Chondrocyte (in vitro differentiated cells): ENCODE data around the gene DLG2. TPM values are rescaled to one million over a fixed set of nuclear protein-coding genes. Genes with fewer than 3 reads are reported as not detected.

Source experiments
- DNase-seq: peaks from one replicate; pipeline ENCODE4 v3.0.0; 2021; ENCODE audit warnings: mixed read lengths, low spot score
- H3K27ac Mint-ChIP-seq: one replicate; pipeline ENCODE4 v1.8.0; 2021; ENCODE audit warnings: mild to moderate bottlenecking, moderate library complexity, mixed read lengths; ENCODE audit not compliant: unreplicated experiment
- H3K27me3 Mint-ChIP-seq: 2 replicates; pipeline ENCODE4 v1.8.0; 2021; ENCODE audit warnings: low read depth, mixed read lengths
- H3K36me3 Mint-ChIP-seq: 2 replicates; pipeline ENCODE4 v1.8.0; 2021; ENCODE audit warnings: low read depth, mixed read lengths
- H3K4me1 Mint-ChIP-seq: 2 replicates; pipeline ENCODE4 v1.8.0; 2021; ENCODE audit warnings: low read depth, mild to moderate bottlenecking, mixed read lengths
- H3K4me3 Mint-ChIP-seq: one replicate; pipeline ENCODE4 v1.8.0; 2021; ENCODE audit warnings: mild to moderate bottlenecking, moderate library complexity, mixed read lengths; ENCODE audit not compliant: unreplicated experiment
- H3K9me3 Mint-ChIP-seq: 2 replicates; pipeline ENCODE4 v1.8.0; 2021; ENCODE audit warnings: low read depth, mixed read lengths
- total RNA-seq: library from RNA; stranded (reverse); gene quantifications from 3 replicates; pipeline ENCODE4 v1.2.1, GENCODE V29; 2021
- TF ChIP-seq, protein P1 (sequence below): fragments of 200-600 bp; sonication (generic); IDR thresholded peaks from 2 replicates; pipeline ENCODE4 v1.5.0; 2021; ENCODE audit warnings: antibody characterized with exemption, mild to moderate bottlenecking, moderate library complexity

The DLG2 gene
- total RNA-seq, 1 donor from 2014 or later: 1.3 TPM

DNA sequence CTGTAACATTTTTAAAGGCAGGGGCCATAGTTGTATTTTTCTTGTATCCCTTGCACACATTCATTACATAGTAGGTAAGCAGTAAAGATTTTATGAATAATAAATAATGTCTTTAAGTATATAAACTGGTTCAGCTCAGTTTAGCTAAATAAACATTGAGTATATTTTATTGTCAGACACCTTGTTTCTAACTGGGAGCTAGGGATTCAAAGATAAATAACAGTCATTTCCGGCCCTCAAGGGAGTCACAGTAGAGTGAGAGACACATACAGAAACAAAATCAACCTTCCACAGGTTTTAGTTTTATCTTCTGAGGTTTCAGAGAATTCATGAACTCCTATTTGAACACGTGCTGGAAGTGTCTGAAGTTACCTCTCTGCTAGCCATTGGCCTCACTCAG is 760.2 kb downstream of the DLG2 start:
- Mint-ChIP-seq H3K4me3 (no peak overlapping the region), H3K9me3 (peaks cover 4% of the 10 kb centered on the region), H3K27ac (no peak overlapping the region), H3K36me3 (no peaks in the 10 kb centered on the region), H3K4me1 (peaks cover 5% of the 10 kb centered on the region), H3K27me3 (peaks cover 5% of the 10 kb centered on the region)
- DNase-seq: no peak
- TF ChIP-seq, protein P1, sequence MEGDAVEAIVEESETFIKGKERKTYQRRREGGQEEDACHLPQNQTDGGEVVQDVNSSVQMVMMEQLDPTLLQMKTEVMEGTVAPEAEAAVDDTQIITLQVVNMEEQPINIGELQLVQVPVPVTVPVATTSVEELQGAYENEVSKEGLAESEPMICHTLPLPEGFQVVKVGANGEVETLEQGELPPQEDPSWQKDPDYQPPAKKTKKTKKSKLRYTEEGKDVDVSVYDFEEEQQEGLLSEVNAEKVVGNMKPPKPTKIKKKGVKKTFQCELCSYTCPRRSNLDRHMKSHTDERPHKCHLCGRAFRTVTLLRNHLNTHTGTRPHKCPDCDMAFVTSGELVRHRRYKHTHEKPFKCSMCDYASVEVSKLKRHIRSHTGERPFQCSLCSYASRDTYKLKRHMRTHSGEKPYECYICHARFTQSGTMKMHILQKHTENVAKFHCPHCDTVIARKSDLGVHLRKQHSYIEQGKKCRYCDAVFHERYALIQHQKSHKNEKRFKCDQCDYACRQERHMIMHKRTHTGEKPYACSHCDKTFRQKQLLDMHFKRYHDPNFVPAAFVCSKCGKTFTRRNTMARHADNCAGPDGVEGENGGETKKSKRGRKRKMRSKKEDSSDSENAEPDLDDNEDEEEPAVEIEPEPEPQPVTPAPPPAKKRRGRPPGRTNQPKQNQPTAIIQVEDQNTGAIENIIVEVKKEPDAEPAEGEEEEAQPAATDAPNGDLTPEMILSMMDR: no peak

DNA sequence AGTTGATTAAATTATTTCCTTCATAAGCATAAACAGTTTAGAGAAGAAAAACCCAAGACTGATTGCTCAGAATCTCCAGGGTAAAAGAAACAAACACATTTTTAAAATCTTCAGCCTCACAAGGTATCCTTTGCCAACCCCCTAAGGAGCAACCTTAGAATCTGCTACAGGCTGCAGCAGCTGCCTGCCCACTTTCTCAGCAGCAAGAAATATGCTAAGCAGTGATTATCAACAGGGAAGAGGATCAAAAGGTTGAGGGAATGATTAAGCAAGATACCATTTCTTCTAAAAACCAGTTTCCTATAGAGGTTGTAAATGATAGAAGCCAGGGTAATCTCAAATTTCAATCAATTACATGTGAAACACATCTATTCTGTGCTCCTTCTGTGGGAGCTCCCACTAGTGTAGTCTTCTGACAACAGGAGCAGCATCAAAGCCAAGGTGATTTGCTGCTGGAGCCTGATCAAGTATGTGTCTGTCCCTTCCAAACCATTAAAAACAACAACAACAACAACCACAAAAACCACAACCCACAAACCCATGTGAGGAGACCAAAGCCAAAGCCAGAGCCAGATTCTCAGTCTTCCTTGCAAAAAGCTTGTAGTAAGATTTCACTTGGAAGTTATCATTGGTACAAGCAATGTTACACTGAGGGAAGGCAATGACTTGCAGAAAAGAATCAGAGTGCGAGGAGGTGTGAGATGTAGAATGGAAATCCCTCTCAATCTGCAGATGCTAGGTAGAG is 761.2 kb downstream of the DLG2 start:
- TF ChIP-seq, protein P1: no peak
- Mint-ChIP-seq H3K27me3 (peaks cover 5% of the 10 kb centered on the region), H3K27ac (no peak overlapping the region), H3K9me3 (peaks cover 4% of the 10 kb centered on the region), H3K36me3 (no peaks in the 10 kb centered on the region), H3K4me3 (no peak overlapping the region), H3K4me1 (peaks cover 5% of the 10 kb centered on the region)
- DNase-seq: no peak

DNA sequence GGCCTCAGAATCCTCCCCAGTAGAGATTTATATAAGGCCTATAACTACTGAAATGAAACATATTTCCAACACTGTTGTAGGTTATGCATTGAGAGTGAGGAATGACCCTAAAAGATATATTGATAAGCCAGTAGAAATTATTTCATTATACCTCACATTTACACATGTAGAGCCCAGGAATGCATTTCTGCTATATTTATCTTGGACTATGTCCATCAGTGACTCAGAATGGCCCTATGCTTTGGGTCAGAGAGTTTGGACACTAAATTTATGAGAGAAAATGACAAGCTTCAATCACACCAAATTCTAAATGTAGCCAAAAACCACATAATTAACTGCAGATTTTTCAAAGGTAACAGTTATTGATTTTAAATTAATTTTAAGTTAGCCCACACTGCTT is 761.9 kb downstream of the DLG2 start:
- H3K27me3 Mint-ChIP-seq: peaks cover 5% of the 10 kb centered on the region
- H3K27ac Mint-ChIP-seq: no peak overlapping the region
- TF ChIP-seq, protein P1: no peak
- H3K4me1 Mint-ChIP-seq: peaks cover 5% of the 10 kb centered on the region
- no peaks in the 10 kb centered on the region for H3K36me3 Mint-ChIP-seq
- no peak overlapping the region for H3K4me3 Mint-ChIP-seq
- DNase-seq: no peak
- H3K9me3 Mint-ChIP-seq: peaks cover 4% of the 10 kb centered on the region

DNA sequence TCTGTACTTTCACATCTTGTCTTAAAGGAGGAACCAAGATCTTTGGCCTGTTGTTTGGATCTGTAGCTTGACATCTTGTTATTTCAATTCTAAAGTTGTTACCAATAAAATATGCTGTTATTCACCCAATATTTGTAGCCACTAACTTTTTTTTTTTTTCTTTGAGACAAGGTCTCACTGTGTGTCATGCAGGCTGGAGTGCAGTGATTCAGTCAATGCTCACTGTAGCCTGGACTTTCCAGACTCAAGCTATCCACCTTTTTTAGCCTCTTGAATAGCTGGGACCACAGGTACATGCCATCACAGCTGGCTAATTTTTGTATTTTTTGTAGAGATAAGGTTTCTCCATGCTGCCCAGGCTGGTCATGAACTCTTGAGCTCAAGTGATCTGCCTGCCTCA is 769.4 kb downstream of the DLG2 start:
- DNase-seq: no peak
- H3K36me3 Mint-ChIP-seq: no peaks in the 10 kb centered on the region

DNA sequence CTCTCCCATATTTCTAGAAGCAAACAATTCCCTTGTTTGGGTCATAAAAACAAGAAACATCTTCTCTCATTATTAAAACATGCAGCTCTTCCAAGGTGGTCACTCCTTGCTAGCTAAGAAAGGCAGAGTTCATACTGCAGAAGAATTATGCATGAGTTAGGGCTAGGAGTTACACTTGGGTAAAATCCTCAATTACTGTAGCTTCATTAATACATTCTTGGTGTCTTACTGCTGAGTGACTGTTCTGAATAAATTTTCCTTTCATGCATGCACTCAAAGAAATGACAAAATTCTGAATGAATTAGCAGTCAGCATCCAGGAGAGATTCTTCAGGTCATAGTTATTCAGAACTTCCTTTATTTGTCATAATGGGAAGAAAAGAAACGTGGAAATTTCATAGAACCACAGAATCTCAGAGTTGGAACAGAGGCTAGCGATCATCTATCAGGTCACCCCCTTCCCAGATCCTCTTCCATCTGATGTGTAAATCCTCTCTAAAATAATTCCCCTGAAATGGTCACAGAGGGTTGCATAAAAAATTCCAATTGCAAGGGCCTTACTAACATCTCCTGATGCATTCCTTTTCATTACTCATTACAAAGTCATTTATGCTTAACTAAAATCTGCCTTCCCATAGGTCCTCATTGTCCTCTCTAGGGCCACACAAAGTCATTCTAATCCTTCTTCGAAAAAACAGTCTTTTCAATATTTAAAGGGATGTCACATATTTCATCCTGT is 771.5 kb downstream of the DLG2 start:
- Mint-ChIP-seq H3K27ac (no peak overlapping the region), H3K36me3 (no peaks in the 10 kb centered on the region), H3K27me3 (no peaks in the 10 kb centered on the region), H3K4me3 (no peak overlapping the region), H3K4me1 (no peaks in the 10 kb centered on the region), H3K9me3 (no peaks in the 10 kb centered on the region)
- TF ChIP-seq, protein P1: no peak
- no peak for DNase-seq

More for the DNA sequence above, 769.4 kb downstream of the DLG2 start:
- Mint-ChIP-seq H3K9me3 (no peaks in the 10 kb centered on the region), H3K4me1 (no peaks in the 10 kb centered on the region), H3K4me3 (no peak overlapping the region), H3K27ac (no peak overlapping the region), H3K27me3 (no peaks in the 10 kb centered on the region)
- TF ChIP-seq, protein P1: no peak
